HuH-7 (cell line): Measurements from ENCODE around the gene TEKT3.

Experiments used
- DNase-seq: peaks from one replicate; pipeline ENCODE4 v3.0.0; 2011; ENCODE audit warnings: low spot score

The TEKT3 gene

DNA sequence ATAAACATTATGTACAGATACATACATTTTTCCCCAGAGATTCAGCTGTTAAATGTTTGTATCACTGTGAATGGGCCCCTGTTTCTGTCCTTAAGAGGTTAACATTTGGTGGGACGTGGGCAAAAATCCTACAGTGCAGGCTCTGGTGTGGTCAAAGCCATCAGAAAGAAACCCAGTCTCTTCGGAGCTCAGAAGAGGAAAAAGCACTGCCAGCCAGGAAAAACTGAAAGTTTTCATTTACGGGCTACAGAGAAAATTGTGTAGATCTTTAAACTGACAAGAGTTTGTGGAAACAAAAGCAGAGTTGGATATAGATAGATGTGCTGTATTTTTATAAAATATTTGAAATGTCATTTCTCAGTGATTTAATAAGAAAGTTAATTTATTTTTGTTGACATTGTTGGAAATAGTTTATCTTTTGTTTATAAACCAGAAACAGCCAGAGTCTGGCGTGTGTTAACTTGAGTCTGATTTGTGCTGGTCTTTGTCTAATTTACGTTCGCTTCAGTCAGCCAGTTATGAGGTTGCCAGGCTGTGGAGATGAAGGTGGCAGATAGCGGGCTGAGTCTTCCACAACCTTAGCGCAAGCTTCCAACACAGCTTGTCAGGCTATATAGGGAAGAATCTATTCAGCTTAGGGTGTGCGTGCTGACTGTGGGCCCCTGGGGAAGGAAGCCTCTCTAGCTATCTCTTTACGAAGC is 9.5 kb upstream of the TEKT3 start:
- no peak for DNase-seq

DNA sequence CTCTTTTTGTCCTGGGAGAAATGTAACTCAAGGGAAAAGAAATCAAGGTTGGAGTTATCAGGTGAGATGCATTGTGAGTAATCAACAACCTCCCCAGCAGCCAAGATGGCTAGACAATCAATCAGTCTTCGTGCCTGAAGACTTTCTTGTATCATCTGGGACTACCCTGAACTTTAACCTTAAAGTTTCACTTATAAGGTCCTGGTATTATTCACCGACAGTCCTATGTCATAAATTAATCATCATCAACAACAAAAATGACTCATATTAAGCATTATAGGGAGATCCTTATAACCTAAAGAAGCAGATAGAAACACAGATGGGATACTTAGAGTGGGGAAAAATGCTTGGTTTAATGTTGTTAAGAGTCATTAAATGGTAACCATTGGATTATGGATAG is 7.7 kb upstream of the TEKT3 start:
- no peak for DNase-seq

DNA sequence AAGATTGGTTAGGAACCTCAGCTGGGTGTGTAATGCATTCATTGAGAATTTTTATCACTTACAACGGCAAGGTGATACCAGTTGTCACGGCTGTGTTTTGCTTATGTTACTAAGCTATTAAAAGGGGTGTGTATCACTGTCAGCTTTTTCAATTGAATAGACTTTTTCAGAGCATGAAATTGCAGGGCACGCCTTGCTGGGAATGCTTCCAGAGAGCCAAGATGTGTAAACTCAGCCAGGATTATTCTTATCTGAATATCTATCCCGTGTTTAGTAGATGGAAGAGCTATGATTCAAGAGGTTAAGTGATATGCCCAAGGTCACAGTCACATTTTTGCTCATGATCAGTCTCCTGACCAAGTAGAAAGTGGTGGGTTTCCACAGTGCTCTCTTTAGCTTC is 6.6 kb upstream of the TEKT3 start:
- DNase-seq: peak; percentile 20

DNA sequence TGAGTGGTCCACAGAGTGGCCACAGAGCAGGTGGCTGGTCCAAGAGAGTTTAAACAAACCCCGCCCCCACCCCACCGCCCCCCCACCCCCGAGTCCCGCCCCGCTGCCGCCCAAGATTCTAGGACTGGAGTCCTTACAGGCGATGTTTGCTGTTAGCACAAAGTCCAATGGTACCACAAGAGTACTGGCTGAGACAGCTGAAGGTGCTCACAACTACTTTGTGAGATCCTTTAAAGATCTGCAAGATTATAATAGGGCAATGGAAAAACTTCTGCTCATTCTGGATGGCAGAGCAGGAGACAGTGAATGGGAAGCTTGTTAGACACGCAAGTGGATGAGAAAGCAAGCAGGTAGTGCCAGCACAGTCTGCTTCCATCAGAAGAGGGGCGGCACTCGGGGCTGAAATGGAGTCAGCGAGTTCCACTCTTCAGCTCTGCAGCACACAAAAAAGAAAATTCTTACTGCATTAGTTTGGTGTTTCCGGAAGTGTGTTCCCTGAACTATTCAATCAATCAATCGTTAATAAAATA is 4.7 kb upstream of the TEKT3 start:
- DNase-seq: no peak

DNA sequence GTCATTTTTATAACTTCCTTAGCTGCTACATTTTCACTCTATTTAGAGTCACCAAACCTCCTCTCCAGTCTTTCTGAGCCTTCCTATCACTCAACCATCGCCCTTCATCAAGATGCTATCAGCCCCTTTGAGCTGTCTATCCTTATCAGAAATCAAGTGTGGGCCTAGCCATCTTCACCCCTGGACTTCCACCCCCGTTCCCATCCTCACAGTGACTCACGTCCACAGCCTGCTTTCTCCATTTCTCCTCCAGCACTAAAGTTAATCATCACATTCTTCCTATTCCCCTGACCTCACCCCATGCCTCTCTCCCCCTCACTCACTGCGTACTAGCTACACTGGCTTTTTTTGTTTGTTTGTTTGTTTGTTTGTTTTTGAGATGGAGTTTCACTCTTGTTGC is 2.4 kb upstream of the TEKT3 start:
- no peak for DNase-seq

DNA sequence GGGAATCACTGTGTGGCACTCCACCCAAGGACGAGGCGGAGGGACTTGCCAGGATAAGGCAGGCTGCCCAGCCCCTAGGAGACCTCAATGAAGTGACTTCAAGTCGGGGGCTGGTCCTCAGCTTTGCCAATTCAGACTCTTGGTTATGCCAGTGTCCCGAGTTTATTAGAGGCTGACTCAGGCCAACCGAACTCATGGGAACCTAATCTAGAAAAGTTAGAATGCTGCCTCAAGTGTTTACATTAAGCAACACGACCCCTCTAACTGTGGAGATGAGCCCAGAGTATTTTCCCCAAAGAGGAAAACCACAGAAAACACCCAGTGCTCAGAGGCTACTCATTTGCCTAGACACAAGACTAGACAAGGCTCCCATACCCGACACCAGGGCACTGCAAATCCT is 1.1 kb upstream of the TEKT3 start:
- DNase-seq: no peak

DNA sequence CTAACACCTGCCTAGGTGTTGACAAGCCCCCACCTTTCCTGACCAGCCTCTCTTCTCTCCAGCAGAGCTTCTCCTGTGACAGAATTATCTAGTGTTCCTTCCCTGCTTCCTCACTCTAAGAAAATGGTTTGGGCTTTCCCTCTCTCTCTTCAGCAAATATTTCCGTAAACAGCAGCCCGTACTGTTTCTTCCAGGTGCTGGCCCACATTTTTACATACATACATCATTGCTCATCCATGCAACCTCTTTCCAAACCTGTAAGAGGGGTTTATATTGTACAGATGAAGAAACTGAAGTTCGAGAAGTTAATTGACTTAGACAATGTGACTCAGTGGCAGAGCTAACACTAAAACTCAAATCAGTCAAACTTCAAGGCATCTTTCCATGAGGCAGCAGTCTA is 569 bp upstream of the TEKT3 start:
- DNase-seq: no peak

DNA sequence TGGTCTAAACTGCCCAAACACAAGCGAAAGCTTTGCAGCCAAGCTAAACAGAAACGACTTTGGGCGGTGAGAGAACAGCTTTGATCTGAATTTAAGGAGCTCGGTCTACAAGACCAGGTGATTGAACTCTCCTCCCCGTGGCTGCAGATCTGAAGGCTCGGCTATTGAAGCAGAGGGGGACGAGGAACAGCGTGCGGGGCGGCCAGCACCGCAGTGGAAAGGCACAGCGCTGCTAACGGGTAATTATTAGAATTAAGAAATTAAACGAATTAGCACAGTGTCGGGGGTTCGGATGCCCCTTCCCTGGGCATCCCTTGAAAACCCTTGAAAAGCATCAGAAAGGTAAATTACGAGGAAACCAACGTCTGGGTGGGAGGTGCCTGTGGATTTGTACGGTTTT is 431 bp downstream of the TEKT3 start:
- DNase-seq: no peak

DNA sequence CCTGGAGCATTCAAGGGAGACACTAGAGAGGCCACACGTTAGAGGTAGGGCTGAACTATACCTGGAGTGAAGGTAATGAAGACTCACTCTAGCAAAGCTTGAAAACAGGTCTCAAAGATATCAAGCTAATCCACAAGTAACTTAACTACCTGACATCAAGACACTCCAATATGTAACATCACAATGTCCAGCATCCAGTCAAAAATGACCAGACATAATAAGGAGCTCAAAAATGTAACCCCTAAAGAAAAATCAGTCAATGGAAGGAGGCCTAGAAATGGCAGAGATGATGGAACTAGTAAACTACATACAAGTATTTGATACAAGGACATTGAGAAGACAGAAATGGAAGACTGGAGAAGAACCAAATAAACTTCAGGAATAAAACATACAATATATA is 6.0 kb downstream of the TEKT3 start:
- no peak for DNase-seq

DNA sequence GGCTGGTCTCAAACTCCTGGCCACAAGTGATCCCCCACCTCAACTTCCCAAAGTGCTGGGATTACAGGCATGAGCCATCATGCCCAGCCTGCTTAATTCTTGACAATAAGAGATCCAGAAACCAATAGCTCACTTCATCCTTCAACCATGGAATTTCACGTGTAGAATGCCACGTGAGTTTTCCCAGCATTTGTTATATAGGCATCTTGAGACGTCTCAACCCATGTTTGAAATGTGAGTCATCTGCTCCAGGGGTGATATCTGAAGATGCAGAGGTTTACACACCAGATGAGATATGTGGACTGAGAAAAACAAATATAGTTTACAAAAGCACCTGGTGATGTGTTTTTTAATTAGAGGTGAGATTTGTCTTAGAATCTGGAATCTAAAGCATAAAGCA is 7.1 kb downstream of the TEKT3 start:
- DNase-seq: no peak

DNA sequence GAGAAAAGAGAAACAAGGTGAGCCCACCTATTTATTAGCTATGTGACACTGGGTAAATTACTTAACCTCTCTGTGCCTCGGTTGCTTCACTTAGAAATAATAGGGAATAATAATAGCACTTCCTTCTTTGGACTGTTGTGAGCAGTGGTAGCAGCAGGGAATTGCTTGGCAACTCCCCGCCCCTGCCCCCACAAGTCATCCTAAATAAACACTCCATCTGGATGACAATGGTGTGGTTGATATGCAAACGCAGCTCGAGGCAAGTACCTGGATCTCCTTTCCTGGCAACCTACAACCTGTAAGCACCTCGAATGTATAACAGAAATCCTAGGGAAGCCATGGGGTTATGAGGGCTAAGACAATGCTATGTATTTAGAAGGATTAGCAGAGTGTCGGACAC is 9.1 kb downstream of the TEKT3 start:
- no peak for DNase-seq

DNA sequence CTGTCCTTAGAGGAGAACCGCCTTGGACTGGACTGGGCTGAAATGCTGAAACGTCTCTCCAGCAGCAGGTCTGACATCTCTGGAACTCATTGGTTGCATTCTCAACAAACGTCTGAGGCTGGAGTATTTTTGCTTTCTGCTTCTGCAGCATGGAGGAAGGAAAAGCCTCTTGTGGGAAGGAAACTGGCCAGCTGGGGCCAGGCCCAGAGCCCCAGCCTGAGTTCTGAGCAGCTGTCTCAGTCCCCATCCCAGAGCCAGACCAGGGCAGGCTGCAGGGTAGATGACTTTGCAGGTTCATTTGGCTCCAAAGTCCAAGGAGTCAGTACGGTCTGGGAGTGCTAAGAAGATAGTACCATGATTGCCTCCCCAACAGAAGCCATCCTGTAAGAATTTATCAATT is 18.3 kb downstream of the TEKT3 start:
- DNase-seq: no peak

DNA sequence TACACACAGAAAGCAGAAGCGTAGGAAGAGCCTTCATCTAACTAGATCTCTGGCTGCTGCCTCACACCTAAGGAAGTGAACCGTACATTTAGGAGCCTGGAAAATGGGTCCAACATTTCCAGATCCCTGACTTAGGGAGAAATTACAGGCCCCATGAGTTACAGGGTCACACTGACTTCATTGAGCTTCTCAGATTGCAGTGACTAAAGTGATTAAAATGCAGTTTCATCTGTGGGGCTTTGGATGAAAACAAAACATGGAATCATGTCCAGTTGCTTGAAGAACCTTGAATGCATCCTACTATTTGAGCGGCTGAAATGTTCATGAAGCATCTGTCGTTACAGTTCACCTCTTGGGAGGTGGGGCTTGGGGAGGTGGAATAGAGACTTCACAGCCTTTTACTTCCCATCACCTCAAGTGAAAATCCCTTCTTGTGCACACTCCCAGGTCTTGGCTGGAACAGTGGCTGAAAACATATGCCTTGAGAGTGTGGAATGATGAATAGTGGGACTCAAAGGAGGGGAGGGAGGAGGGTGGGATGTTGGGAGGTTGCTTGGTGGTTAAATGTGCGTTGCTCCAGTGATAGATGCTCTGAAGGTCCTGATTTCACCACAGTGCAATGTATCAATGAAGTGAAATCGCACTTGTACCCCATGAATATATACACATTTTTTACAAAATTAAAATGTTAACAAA is 19.7 kb downstream of the TEKT3 start:
- DNase-seq: no peak

DNA sequence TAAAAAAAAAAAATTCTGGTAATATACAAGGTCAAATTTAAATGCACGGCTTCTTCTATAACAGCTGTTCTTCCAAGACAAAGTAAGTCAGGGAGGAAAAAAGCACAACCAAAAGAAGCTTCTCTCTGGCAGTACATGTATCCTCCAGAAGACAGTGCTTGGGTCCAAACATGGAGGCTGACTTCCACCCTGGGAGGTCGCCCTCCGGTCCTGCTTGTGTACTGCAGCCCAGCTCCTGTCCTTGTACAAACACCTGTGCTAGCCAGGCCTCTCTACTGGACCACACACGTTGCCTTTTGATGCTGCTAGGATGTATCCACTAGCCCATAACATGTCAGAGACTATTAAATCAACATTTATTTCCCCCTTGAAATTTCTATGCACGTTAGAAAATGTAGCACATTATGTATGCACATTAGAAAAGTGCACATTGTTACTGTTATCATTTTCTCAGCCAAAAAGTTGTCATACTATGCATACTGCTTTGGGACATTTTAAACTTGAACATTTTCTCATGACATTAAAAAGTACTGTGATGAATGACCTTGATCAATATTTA is 21.9 kb downstream of the TEKT3 start:
- no peak for DNase-seq

DNA sequence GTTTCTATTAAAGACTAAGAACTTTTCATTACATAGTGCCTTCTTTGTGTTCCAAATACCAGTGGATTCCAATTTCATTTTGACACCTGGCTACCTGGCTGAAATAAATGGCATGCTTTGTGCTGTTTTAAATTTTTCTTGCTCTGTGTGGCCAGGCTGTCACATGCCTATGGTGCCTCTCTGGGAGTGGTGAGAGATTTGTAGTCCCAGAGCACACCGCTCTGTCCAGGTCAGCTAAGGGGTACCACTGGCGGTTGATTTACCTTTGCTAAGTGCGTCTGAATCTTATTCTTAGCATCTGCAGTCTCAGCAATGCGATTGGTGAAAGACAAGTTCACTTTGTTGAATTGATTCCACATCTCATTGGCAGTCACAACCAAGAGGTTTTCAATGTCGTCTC is 29.4 kb downstream of the TEKT3 start:
- DNase-seq: no peak

DNA sequence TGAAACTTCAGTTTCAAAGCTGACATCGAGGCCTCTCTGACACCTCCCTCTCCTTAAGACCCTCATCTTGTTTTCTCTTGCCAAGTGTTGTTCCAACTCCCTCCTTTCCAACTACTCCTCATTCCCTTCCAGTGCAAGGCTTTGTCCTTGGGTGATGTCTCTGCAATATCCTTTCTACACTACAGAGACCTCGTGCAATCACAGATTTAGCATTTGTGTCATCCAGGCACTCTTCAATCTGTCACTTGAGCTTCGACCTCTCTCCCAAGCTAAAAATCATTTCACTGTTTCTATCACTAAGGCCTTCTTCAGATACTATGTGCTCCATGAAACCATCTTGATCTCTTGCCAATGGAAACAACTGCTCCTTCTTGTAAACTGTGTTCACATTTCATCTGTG is 31.6 kb downstream of the TEKT3 start:
- DNase-seq: no peak

DNA sequence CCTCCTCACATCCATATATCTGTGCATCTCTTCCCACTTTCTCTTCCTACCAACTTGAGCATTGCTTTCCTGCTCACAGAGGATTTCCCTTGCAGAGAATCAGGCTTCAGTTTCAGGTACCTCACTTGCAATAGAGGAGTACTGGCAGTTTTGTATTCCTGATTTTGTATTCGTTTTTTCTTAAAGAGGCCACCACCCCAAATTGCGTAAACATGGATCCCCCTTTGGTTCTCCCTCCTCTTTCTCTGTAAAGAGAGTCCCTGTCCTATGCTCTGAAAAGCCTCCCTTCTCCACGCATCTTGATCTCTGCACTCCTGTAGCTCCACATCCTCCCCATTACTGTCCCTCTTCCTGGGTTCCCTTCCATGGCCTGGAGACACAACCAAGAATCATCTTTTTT is 32.2 kb downstream of the TEKT3 start:
- no peak for DNase-seq

DNA sequence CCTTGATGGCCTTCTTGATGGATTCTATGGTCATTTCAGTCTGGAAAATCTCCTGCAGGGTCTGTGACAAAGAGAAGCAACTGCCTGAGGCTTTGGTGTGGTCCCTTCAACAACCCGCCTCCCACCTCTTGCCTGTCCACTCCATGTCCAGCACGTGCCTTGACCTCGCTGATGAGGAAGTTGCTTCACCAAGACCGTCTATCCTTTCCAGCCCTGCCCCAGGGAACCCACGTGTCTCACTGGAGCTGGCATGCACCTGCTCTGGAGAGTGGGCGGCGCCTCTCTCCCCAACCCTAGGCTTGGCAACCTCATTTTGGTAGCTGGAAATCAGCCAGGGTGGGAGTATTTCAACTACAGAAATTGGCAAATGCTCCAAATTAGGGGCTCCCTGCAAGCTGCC is 32.6 kb downstream of the TEKT3 start:
- no peak for DNase-seq

DNA sequence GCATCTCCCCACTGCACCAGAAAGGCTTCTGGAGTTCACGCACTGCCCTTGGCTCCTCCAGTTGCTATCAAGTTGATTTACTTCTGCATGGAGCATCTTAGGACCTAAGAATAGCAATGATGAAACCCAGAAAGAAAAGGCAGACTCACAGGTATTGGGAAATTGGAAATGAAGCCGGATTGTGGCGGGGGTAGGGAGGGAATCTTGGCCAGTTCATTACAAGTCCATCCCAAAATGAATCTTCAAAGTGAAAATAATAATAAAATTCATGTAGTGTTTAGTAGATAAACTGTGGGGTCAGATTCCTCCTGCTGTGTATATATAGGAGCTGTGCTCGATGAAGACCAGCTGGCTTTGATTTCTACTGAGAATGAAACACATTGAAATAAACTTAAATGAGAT is 33.7 kb downstream of the TEKT3 start:
- no peak for DNase-seq

DNA sequence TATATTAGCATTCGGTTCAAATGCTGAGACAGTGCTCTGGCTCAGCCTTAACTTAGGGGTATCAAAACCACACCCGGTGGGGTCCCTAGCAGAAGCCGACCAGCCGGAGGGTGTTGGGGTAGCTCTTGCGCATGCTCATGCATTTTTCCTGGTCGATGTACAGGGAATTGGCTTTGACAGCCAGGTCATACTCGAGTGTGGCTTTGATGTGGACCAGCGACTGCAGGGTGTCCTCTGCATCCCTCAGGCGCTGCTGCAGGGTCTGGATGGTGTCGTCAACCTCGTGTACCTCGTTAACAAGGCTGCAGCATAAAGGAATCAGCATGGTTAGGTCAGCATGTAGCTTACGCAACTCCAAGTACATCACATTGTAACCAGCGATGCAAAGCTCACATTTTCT is 37.5 kb downstream of the TEKT3 start:
- DNase-seq: no peak

DNA sequence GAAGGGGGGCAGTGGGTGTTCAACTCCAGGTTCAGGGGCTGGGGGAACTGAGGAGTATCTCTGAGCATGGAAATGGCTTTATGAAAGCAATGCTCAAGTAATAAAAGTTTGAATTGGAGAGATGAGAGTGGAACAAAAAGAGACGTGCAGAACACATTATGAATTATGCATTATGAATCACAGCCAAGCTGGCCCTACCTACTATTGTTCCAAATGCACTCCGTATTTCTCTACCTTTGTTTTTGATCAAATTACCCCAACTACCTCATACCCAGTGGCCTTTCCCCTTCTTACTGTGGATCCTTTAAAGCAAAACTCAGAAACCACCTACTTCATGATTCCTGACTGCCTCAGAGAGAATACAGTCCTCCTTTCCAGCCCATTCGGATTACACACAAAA is 38.1 kb downstream of the TEKT3 start:
- no peak for DNase-seq

DNA sequence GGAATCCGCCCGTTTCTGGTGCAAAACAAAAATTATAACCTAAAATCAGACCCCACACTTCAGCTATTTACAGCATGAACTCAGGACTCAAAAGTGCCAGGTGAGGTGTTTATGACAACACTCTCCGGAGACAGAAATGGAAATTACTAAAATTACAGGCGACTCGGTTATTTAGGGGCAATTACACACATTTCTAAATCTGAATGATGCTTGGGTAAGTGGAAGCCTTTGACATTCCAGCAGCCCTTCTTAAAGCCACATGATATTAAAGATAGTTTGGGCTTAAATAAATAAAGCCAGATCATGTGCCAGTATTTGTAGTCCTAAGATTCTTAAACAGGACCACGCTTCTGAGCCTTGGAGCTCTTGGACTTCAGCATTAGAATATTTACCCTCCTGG is 39.6 kb downstream of the TEKT3 start:
- DNase-seq: no peak

DNA sequence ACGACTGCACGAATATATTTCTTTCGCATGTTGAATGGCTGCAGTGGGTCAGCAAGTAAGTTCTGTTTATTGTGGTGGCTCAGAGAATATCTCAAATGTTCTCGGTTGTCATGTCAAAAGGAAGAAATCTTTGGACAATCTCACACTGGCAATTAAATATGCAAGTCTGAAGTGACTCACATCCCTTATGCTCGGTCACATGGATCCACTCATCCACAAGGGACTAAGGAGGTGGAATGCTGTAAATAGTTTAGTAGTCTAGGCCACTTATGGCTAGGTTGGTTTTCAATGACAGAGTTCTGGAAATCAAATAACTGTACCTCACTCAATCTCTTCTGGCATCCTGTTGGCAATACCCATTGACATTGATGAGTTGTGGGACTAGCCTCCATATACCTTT is 43.2 kb downstream of the TEKT3 start:
- DNase-seq: no peak

DNA sequence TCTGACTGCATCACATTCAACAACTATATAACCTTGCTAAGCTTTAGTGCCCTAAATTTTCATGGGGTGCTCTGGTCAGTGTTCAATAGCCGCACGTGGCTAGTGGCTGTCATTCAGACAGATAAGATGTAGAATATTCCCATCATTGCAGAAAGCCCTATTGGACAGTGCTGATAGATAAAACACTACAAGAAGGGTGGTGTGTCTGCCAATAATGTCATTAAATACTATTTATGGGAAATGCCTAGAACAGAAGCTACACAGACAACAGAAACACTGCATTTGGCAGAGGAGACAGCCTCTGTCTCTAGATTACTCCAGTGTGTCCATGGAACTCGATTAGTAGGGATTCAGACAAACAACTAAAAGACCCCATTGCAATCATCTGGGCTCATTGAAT is 47.8 kb downstream of the TEKT3 start:
- DNase-seq: no peak
